Kidney (tissue), 14 donors: Measurements from ENCODE around the gene PPFIA2. TPM values are rescaled to one million over a fixed set of nuclear protein-coding genes. Genes with fewer than 3 reads are reported as not detected.

Source experiments
- DNase-seq, 5 donors: peaks; one replicate each; pipeline ENCODE4 v3.0.0-alpha.2; 2013 to 2020
- FAIRE-seq: peaks from 2 replicates; lab custom pipeline; 2012; peaks lifted over from hg19 to GRCh38; lab: Jason Lieb, UNC
- H3K27ac ChIP-seq, 2 donors: one replicate each; pipeline ENCODE4 v1.7.0; 2013; ENCODE audit warnings: low read depth in 2 of 2, low read length in 2 of 2, inconsistent platforms in 1 of 2
- H3K27me3 ChIP-seq: one replicate; pipeline ENCODE4 v1.7.1; 2013; ENCODE audit warnings: low read length, inconsistent platforms; ENCODE audit not compliant: control insufficient read depth, insufficient read depth
- H3K36me3 ChIP-seq, 3 donors: one replicate each; pipeline versions ENCODE4 v1.7.0 to v1.7.1; 2013; ENCODE audit warnings: low read length in 3 of 3, control low read depth in 1 of 3, inconsistent platforms in 1 of 3; ENCODE audit not compliant: insufficient read depth in 3 of 3, control insufficient read depth in 2 of 3
- H3K4me1 ChIP-seq, 3 donors: one replicate each; pipeline versions ENCODE4 v1.7.0 to v1.7.1; 2013; ENCODE audit warnings: low read length in 3 of 3, inconsistent platforms in 1 of 3, low read depth in 1 of 3; ENCODE audit not compliant: control insufficient read depth in 2 of 3, insufficient read depth in 2 of 3
- H3K4me3 ChIP-seq, 3 donors: one replicate each; pipeline versions ENCODE4 v1.7.0 to v1.8.1; 2013; ENCODE audit warnings: low read length in 3 of 3, control low read depth in 1 of 3, inconsistent platforms in 1 of 3
- H3K9ac ChIP-seq, 3 donors: one replicate each; pipeline versions ENCODE4 v1.7.0 to v1.7.1; 2013; ENCODE audit warnings: low read length in 3 of 3, control low read depth in 1 of 3, inconsistent platforms in 1 of 3
- H3K9me3 ChIP-seq, 3 donors: one replicate each; pipeline versions ENCODE4 v1.7.0 to v1.7.1; 2013; ENCODE audit warnings: low read length in 3 of 3, control low read depth in 1 of 3, inconsistent platforms in 1 of 3; ENCODE audit not compliant: control insufficient read depth in 2 of 3, insufficient read depth in 1 of 3
- intact Hi-C: fragments of 100-400 bp; cut with DNase I; formaldehyde crosslinking; loops from one replicate; pipeline ENCODE4 v1.11.1; 2022
- polyA plus RNA-seq: library from polyadenylated mRNA; stranded (reverse); fragments of 350-450 nt; fragmentation: Illumina TruSeq; extraction: RNeasy Lipid Tissue Mini Kit (QIAGEN cat#74804); gene quantifications from one replicate; pipeline ENCODE4 v1.2.3, GENCODE V29; 2014; ENCODE audit warnings: low read depth, low replicate concordance; ENCODE audit not compliant: insufficient read depth
- total RNA-seq: library from RNA; stranded (reverse); fragmentation: NEBNext Ultra II Directional; extraction: Animal tissue kit (Norgen Biotek cat#: 25700); gene quantifications from one replicate; pipeline ENCODE4 v1.2.1, GENCODE V29; 2021
- TF ChIP-seq, protein P1 (sequence below): IDR thresholded peaks from 3 replicates; pipeline ENCODE4 v1.5.1; 2012; ENCODE audit warnings: mild to moderate bottlenecking, moderate library complexity, borderline replicate concordance; ENCODE audit not compliant: insufficient read depth; ENCODE audit errors: extremely low read depth
- donor health status: control.
- donor health status: control.
- donor health status: control.
- donor health status: control.
- donor health status: control.
- donor health status: DM: yes; HTN: yes; CAD: no.
- donor health status: Normal renal cell carcinoma (clear cell type).

Gene PPFIA2
- total and polyA plus RNA-seq, 2 donors from 2014 or later: 2.8 to 9.4 TPM

DNA sequence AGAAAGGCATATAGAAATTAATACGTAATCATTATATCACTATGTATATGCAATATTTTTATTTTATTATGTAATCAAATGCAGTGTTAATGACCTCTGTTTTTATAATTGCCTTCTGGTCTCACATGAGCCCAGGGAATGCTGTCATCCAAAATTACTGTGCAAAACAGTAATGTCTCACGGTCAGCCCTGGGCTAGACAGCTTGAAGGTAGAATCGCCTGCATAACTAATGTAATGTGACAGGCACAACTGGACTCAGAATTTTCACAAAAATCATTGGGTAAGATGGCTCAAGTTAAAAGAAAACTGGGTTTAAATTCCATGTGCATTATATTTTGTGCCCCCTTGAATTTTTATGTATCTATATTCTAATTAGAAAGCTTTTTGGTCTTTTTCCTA is 293.3 kb downstream of the PPFIA2 start:
- H3K27ac ChIP-seq: no peak overlapping the region
- no peaks in the 10 kb centered on the region for H3K36me3 ChIP-seq
- H3K4me3 ChIP-seq: no peak overlapping the region
- no peaks in the 10 kb centered on the region for H3K27me3 ChIP-seq
- DNase-seq: no peak
- intact Hi-C loops: no loop called here
- TF ChIP-seq, protein P1, sequence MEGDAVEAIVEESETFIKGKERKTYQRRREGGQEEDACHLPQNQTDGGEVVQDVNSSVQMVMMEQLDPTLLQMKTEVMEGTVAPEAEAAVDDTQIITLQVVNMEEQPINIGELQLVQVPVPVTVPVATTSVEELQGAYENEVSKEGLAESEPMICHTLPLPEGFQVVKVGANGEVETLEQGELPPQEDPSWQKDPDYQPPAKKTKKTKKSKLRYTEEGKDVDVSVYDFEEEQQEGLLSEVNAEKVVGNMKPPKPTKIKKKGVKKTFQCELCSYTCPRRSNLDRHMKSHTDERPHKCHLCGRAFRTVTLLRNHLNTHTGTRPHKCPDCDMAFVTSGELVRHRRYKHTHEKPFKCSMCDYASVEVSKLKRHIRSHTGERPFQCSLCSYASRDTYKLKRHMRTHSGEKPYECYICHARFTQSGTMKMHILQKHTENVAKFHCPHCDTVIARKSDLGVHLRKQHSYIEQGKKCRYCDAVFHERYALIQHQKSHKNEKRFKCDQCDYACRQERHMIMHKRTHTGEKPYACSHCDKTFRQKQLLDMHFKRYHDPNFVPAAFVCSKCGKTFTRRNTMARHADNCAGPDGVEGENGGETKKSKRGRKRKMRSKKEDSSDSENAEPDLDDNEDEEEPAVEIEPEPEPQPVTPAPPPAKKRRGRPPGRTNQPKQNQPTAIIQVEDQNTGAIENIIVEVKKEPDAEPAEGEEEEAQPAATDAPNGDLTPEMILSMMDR: no peak
- no peaks in the 10 kb centered on the region for H3K9me3 ChIP-seq
- H3K9ac ChIP-seq: no peak overlapping the region
- no peak for FAIRE-seq
- no peaks in the 10 kb centered on the region for H3K4me1 ChIP-seq

DNA sequence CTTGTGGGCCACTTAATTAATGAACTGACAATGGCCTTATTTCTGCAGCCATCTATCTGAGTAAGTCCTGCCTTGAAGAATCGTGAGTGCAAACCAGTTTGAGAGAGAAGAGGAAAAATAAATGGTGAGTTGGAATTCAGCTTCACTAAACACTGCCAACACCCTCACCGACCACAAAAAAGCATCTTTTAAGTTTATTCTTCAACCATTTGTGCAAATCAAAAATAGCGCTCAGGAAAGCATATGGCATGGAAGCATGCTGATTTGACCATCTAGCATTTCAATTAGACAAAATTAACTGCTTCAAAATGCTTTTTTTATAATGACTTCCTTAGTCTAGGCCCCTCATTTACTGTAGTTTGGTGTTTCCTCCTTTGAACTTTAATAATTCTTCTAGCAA is 294.0 kb downstream of the PPFIA2 start:
- DNase-seq (no peak), FAIRE-seq (no peak)
- Histone ChIP-seq H3K27ac (no peak overlapping the region), H3K9ac (no peak overlapping the region), H3K9me3 (no peaks in the 10 kb centered on the region), H3K4me1 (no peaks in the 10 kb centered on the region), H3K27me3 (no peaks in the 10 kb centered on the region), H3K36me3 (no peaks in the 10 kb centered on the region), H3K4me3 (no peak overlapping the region)
- TF ChIP-seq, protein P1: no peak
- intact Hi-C loops: no loop called here

DNA sequence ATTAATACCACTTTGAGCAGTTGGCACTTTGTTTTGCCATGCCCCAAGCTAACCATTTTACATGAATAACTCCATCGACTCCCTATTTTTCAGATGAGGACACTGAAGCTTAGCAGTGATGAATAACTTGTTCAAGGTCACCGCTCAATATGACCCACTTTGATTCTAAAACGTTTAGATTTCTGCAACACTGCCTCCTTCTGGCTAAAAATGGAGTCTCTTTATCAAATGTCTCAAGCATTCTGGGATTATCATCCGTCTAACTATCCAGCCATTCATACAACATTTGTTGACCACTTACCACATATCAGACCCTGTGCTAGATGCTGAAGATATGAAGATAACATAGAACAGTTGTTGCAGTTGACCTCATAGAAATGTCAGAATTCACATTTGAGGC is 298.0 kb downstream of the PPFIA2 start:
- Histone ChIP-seq H3K27me3 (no peaks in the 10 kb centered on the region), H3K4me1 (no peaks in the 10 kb centered on the region)

More for the DNA sequence above, 298.0 kb downstream of the PPFIA2 start:
- Histone ChIP-seq H3K9me3 (no peaks in the 10 kb centered on the region), H3K36me3 (no peaks in the 10 kb centered on the region), H3K4me3 (no peak overlapping the region), H3K27ac (no peak overlapping the region), H3K9ac (no peak overlapping the region)
- intact Hi-C loops: no loop called here
- no peak for FAIRE-seq
- no peak for DNase-seq
- TF ChIP-seq, protein P1: no peak
